Left colon (tissue), 2 donors: ENCODE results near the gene UPF1. TPM values are rescaled to one million over a fixed set of nuclear protein-coding genes. Genes with fewer than 3 reads are reported as not detected.

Source experiments
- ATAC-seq: fragments of 200-7000 bp; cut with Tn5 transposase; one replicate; pipeline ENCODE4 v1.9.1; 2020; ENCODE audit warnings: mild to moderate bottlenecking, moderate library complexity
- DNase-seq, 2 donors: peaks; one replicate each; pipeline ENCODE4 v3.0.0-alpha.2; 2020
- intact Hi-C, 2 donors: fragments of 100-400 bp; cut with DNase I in 1 of 2; cut with micrococcal nuclease in 1 of 2; formaldehyde crosslinking; loops; one replicate each; pipeline versions ENCODE4 v1.11.2 to v1.14.0; 2022; cut with DNase I, micrococcal nuclease
- total RNA-seq, 2 donors: library from RNA; stranded (reverse); fragmentation: NEBNext Ultra II Directional; extraction: Animal tissue kit (Norgen Biotek cat#: 25700); gene quantifications; one replicate each; pipeline ENCODE4 v1.2.1, GENCODE V29; 2021
- donor health status: DM: no; HTN: no; CAD: no.
- donor health status: DM: yes; HTN: yes; CAD: no.

Gene UPF1
- total RNA-seq, 2 donors from 2014 or later = 67.6 to 81.8 TPM

DNA sequence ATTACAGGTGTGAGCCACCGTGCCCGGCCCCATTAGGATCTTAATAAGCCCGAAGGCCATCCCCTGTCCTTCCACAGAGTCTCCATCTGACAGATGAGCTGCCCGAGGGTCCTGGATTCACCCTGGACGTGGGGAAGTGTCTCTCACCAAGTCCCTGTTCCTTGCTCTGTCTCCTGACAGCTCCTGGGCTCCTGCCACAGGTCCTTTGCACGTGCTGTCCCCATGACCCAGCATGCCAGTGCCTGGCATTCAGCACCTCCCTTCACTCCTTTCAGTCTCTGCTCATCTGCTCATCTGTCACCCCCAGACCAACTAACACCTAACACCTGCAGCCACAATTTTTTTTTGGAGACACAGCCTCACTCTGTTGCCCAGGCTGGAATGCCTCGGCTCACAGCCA lies 49.7 kb downstream of the UPF1 start:
- ATAC-seq (no peak), DNase-seq (no peak)
- intact Hi-C loops = no loop called here

DNA sequence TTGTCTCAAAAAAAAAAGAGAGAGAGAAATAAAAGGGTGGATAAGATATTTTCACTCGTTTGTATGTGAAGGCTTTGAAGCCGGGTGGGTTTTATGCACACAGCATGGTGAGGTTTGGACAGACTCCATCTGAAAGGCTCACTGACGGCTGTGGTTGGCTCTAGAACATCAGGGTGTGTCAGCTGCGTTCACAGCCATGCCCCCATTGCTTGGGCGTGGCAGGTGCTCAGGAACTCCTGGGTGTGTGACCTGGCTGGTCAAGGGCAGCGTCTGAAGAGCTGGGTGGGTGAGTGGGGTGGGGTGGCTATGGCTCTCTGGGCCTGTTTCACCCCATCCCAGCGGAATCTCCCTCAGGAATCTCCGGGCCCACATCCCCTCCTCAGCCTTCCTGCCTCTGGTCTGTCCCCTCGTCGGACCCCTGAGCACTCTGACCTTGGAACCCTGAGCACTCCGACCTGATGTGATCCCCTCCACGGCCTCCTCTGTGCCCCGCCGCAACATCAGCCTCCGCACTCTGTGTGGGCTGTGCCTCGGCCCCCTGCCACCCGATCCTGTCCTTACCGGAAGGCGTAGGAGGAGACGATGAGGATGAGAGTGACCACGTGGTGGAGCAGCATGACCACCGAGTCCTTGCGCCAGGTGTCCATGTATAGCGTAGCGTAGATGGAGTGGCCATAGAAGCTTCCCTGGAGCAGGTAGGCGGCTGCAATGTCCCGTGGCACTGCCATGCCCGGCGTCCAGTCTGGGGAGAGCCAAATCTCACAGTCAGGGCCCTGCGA lies 52.0 kb downstream of the UPF1 start:
- ATAC-seq (peak; percentile 55), DNase-seq (peak; percentile 63 to 72)
- intact Hi-C loops = no loop called here

DNA sequence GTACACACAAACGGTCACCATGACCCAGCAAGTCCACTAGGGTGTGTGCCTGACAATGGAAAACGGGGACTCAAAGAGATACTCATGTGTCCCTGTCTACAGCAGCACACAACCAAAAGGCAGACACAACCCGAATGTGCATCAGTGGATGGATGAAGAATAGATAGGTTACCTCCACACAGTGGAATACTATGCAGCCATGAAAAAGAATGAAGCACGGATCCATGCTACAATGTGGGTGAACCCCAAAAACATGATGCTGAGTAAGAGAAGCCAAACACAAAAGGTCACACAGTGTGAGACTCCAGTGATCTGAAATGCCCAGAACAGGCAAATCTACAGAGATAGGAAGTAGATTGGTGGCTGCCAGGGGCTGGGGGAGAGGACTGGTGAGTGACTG lies 55.2 kb downstream of the UPF1 start:
- intact Hi-C loops = no loop called here
- ATAC-seq (no peak), DNase-seq (no peak)

DNA sequence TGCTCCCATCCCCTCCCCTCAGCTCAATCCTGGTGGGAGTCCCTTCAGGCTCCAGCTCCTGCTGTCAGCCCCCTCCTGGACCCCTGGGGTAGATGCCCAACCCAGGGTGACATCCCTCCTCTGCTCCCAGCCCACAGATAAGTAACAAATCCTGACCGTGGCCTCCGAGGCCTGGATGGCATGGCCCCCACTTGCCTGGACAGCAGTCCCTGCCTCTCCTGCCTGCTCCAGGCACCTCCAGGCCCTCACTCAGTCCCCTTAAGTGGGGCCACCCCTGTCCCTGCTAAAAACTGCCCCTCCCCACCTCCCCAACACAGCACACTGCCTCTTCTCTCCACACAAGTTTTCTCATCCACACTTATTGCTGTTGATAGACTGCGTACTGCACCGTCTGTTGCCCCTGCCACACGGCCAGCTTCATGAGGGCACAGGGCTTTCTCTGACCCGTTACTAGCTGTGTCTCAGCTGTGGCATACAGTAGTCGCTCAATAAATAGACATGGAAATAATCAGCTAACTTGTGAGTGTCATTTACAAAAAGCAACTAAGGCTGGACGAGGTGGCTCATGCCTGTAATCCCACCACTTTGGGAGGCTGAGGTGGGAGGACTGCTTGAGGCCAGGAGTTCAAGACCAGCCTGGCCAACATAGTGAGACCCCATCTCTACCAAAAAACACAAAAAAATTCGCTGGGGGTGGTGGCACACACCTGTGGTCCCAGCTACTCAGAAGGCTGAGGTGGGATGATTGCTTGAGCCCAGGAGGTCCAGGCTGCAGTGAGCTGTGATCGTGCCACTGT lies 58.4 kb downstream of the UPF1 start:
- ATAC-seq = no peak
- intact Hi-C loops = no loop called here
- no peak for DNase-seq

DNA sequence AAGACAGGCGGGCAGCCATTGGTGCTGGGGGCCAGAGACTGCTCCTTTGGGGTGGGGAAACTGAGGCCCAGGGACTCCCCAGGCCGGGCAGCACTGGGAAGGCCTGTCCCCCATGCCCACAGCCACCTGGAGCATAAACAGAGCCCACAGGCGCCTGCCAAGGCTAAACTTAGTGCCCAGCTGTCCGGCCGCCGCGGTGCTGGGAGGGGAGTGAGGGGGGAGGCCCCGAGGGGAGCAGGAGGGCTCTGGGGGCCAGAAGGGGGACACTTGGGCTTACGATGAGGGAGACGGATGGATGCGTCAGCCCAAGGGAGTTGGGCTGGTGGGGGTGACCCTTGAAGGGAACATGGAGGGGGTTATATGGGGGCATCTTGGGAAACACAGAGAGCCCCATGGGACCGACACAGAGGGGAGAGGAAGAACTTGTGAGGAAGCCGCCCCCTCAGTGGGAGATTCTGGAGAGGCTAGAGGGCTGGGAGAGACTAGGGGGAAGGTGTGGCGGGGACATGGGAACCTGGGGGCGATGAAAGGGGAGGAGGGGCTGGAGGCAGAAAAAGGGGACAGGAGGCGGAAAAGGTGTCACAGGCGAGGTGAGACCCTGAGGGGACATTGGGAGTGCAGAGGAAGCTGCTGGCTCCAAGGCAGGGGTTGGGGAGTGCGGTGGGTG lies 62.0 kb downstream of the UPF1 start:
- no peak for DNase-seq
- intact Hi-C loops = no loop called here
- ATAC-seq = no peak

DNA sequence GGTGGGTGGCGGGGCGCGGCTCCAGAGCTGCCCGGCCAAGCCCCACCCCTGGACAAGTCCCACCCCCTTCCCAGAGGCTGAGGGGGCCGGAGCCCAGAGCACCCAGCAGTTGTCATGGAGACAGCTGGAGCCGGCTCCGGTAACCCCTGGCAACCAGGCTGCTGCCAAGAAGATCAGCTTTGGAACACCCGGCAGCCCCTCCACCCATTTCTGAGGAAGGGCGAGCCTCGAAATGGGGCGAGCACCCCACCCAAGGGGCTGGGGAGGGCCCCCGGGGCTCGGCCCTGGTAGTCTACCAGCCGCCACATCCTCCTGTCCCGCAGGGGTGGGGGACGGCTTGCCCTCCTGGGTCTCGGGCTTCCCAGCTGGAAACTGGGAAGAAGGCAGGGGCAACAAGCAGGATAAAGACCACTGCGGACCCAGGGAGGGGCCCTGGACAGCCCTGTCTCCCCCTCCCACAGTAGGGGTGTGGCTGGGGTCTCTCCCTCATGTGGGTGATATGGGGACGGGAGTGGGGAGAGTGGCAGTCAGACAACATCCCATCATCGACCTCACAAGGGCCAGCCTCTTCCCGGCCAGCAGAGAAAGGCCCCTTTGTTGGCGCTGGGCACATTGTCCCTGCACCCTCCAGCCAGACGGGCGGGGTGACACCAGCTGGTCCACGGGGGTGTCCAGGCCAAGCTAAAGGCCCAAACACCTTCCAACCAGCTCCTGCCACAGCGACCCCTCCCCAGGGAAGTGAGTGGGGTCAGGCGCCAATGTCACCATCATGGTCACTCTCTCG lies 62.7 kb downstream of the UPF1 start:
- DNase-seq (no peak), ATAC-seq (no peak)
- intact Hi-C loops = no loop called here

DNA sequence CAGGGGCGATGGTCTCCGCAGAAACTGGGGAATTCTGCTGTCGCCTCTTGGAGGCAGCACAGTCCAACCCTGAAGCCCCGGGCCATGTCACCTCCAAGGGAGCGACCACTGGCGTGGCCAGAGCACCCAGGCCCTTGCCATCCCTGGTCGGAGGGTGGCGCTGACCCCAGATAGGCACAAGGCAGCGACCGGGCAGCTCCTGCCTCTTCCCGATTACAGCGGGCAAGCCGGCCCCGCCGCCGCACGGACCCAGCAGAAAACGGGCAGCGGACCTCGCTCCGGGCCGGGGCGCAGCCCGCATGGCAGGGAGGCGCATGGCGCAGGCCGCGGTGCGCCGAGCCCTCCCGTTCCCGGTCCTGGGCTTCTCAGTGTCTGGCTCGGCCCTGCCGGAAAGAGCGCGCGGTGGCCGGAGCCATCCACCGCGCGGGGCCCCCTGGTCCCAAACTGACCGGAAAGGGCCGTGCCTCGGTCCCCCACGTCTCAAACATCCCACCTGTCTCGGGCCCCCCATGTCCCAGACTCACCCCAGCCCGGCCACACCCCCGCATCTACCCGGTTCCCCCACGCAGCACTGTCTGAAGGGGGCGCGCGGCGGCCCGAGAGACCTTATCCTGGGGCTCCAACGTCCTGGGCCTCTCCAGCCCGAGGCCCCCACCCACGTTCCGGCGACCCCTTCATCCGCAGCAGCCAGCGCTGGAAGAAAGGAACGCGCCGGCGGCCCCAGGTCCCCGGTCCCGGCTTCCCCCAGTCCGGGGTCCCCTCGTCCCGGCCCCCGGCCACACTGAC lies 63.5 kb downstream of the UPF1 start:
- ATAC-seq (peak; percentile 23), DNase-seq (peak in 1 of 2 donors; percentile 35)
- intact Hi-C loops = no loop called here

DNA sequence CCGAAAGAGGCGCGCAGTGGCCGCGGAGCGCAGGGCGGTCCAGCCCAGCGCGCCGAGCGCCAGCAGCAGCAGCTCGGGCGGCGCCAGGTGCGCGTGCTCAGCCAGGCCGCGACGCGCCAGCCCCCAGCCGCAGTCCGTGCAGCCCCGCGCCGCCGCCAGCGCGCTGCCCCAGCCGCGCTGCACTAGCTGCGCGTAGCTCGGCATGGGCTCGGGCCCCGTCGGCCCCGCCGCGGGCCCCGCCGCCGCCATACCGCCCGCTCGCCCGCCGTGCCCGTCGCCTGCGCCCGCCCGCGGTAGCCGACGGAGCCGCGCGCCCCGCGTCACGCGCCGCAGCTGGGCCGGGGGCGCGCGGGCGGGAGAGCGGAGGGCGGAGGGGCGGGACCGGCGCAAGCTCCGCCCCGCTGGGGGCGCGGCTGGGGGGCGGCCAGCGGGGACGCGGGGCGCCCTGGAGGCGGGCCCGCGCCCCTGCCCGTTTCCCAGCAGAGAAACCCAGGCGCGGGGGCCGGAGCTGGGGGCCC lies 64.1 kb downstream of the UPF1 start, which contains the start of gene CERS1:
Gene CERS1 (minus strand): TSS at position 335 of the 518 bp plus-strand sequence. CDS start 86 bp downstream, at position 249.
- no peak for ATAC-seq
- no peak for DNase-seq
- intact Hi-C loops = no loop called here

DNA sequence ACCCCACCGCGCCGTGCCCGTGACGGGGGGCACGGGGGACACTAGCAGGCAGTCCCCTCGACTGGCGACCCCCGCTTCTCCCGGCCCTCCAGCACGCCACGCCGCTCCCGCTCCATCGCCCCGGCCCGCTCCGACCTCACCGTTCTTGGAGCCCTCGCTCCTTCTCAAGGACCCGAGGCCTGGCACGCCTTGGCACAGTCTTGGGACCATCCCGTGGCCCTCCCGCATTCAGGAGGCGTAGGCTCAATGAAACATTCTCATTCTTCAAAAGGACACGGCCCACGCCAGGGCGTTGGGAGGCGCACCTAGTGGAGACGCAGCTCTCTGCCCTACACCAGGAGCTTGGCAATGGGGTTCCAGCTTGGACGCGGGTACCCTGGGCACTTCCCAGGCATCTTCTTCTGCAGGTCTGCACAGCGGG lies 64.7 kb downstream of the UPF1 start:
- intact Hi-C loops = no loop called here
- DNase-seq = no peak
- no peak for ATAC-seq

DNA sequence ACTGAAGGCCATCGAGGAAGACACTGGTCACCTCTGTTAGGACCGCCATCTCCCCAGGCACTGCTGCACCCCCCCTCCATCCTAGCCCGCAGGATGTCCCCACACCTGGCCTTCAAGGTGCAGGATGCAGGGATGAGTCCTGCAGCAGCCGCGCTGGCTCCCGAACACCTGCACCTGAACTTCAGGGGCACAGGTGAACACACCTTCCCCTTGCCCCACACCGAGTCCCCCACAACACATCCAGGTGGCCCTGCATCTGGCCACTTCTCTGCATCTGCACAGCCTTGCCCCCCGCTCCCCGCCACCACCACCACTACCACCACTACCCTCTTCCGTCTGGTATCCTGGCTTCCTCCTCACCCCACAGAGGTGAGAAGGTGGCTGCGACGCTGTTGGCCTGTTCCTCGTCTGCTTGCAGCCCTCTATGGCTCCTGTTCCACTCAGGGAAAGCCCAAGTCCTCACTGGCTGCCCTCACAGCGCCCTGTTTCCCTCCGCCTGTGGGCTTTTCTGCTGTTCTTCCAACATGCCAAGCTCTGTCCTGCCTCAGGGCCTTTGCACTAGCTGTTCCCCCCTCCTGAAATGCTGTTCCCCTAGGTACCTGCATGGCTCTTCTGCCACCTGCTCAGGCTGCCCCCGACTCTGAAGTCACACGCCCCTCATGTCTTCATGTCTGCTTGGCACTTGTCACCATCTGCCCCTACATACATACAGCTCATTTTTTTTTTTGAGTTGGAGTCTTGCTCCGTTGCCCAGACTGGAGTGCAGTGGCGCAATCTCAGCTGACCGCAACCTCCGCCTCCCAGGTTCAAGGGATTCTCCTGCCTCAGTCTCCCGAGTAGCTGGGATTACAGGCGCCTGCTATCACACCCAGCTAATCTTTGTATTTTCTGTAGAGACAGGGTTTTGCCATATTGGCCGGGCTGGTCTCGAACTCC lies 65.6 kb downstream of the UPF1 start:
- intact Hi-C loops = no loop called here

DNA sequence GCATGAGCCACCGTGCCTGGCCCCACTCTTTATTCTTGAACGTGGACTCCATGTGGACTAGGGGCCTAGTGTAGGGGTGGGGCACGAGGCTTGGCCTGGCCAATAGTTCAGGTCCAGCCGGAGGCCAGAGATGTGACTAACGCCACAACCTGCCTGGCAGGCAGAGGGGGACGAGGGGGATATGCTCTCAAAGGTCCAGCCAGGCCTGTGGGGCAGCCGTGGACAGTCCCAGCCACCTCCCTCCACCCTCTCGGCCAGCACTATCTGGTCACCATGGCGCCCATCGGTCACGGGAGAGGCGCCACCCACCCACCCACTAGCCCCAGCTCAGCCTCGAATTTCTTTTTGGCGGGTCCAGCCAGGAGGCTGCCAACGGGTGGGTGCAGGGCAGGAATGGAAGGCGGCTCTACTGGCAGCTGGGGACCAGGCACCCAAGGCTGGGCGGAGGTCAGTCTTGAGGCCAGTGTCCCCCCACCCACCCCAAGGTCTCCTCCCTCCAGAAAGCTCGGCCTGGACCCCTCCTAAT lies 66.4 kb downstream of the UPF1 start:
- intact Hi-C loops = no loop called here
- ATAC-seq (peak; percentile 4), DNase-seq (no peak)

More for the DNA sequence above, 65.6 kb downstream of the UPF1 start:
- no peak for DNase-seq
- ATAC-seq = no peak

DNA sequence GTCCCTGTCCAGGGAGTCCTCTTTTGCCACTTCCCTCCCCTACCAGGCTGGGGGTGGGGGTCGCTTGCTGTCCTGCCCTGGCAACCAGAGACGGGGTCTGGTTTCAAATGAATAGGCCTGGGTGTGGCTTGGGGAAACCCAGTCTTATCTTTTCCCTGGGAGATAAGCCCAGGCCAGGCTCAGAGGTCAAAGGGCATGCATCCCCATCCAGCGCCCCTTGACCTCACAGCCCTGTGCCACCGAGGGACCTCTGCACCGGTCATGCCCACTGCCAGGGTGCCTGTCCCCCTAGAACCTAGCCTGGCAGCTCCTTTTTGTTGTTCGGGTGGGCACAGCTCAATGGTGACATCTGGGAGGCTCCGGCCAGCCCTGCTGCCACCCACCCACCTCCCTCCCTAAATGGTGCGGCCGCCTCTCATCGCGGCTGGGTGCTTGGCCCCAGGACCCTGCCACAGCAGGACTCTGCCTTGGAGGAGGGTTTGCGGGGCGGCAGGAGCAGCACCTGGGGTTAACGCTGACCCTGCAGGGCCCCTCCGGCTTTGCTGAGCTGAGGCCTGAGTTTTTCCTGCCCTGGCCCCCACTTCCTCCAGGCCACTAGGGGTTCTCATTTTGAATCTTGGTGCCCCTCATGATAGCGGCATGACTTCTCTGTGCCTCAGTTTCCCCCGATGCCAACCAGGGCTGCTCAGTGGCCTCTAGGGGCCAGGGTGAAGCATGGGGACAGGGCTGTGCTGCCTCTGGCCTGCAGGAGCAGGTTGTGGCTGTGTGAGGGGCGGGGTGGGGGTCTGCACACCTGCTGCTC lies 67.0 kb downstream of the UPF1 start:
- peak; percentile 37 for ATAC-seq
- intact Hi-C loops = no loop called here
- no peak for DNase-seq

DNA sequence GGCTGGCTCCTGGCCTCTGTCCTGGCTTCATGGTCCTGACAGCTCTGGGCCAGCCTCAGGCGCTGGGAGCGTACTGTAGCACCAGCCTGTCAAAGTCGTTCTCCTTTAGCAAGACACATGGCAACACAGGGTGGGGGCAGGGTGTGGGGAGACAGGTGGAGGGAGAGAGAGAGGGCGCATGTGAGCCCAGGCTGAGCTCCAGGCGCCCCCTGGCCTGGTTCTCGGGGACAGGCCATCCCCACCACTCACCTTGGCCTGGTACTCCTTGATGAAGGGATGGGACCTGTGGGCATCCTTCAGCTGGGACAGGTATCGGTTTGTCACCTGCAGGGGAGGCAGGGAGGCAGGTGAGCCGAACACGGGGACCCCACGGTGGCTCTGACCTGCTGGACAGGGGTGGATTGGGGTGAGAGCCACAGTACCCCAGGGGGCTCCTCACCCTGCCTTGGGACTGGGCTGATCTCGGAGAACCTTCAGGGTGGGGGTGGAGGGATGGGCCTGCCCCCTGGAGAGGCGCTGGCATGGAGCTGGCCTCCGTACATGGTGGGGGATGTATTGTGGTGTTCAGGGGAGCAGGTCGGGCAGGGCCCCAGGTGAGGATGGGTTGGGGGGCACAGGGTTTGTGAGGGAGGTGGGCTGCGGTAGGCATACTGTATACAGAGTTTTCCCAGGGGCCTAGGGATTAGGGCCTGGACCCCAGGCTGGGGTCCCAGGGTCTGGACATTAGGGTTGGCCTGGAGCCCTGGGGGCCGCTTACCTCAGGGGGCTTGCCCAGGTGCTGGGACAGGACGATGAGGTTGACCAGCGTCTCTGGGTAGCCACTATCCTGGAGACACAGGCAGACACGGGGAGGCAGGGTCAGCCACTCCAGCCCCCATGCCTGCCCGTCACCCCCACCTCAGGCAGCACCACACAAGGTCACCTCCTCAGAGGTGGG lies 68.1 kb downstream of the UPF1 start:
- ATAC-seq = peak; percentile 14
- intact Hi-C loops = no loop called here
- no peak for DNase-seq

DNA sequence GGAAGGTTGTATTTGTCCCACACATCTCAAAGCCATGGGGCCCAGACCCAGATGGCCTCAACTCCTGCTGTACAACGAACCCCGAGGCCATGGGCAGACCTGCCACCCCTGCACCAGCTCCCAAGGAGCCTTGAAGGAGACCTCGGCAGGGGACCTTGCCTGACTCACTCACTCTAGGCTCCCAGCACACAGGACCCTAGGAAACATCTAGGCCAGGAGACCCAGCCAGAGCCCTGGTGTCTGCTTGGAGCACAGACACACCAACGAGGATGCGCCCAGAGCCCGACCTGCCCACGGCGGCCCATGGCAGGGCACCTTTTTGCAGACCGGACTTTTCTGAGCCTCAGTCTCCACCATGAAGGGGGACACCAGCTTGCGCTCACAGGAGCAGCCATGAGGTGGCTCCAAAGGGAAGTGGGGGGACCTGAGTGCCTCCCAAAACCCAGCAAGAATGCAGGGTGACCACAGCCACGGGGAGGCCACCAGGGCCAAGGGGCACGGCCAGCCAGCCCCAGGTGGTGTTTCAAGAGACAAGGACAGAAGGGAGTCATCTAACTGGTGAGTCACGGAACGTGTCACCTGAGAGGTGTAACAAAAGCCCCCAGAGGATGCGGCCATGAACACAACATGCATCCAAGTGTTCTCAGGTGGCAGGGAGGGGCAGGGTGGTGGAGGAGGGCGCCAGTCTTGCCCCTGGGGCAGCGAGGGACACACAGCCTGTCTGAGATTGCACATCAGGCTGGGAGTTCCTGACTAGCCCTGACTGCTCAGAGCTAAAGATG lies 69.1 kb downstream of the UPF1 start:
- intact Hi-C loops = no loop called here
- DNase-seq (no peak), ATAC-seq (no peak)
